HG03139 (cell line): ENCODE measurements around the gene PLEKHD1.

Experiments
- ATAC-seq: cut with Tn5 transposase; IDR thresholded peaks from one replicate; pipeline ENCODE4 v1.9.1; 2021; ENCODE audit not compliant: unreplicated experiment

PLEKHD1 gene

DNA sequence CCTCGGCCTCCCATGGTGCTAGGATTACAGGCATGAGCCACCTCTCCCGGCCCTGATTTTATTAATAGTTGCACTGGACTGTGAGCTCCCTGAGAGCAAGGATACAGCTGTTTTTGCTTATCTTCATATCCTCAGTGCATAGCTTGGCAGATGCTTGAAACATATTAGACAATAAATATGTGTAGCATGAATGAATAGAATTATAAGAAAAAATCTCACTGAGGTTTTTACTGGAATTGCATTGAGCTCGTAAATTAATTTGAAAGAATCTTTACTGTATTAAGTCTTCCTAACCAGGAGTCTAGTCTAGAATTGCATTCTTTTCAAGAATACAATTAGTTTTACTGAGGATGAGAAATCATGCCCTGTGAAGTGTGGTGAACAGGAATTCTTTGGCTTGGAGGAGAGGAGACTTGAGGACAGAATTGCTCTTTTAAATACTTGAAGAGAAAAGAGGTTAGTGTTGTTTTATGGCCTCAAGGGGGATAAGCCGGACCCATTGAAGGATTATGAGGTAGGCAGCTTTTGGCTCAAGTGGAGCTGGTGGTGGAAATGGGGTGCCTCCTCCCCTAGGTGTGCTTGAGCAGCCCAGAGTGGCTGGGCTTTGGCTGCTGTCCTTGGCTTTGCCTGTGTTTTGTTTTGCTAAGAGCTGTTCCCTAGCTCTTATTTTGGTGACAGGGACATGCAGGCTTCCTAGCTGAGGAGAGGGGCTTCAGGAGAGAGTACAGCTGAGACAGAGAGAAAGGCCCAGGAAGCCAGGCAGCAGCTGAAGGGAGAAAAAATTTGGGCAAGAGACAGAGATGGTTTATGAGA, 34.0 kb downstream of the PLEKHD1 start:
- no peak for ATAC-seq

DNA sequence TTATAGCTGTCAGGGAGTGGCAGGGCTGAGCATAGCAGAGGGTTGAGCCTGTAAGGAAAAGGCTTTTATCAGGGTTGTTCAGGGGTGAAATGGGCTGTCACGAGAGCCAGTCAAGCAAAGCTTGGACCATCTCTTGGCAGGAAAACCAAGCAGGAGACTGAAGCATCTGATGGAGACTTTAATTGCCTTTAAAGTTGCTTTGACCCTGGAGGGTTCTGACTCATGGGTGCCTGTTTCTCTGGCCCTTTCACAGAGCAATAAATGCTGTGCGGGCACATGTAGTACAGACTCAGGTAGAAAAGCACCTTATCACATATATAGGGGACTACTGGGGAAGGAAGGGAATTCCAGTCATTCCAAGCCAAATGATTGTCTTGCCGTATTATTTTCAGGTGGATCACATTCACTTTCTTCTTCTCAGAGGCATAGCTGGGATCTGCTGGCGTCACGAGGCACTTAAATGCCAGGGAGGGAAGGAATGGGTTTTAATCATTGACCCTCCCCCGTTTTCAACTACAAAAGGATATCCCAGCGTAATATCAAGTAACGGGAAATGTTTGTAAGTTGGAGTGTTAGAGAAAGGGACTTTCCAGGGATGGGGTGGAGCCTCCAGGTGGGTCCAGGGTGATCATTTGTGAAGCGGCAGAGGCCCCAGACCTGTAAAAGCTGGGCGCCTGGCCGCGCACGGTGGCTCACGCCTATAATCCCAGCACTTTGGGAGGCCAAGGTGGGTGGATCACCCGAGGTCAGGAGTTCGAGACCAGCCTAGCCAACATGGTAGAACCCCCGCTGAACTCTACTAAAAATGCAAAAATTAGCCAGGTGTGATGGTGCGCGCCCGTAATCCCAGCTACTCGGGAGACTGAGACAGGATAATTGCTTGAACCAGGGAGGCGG, 34.9 kb downstream of the PLEKHD1 start:
- ATAC-seq, result no peak

DNA sequence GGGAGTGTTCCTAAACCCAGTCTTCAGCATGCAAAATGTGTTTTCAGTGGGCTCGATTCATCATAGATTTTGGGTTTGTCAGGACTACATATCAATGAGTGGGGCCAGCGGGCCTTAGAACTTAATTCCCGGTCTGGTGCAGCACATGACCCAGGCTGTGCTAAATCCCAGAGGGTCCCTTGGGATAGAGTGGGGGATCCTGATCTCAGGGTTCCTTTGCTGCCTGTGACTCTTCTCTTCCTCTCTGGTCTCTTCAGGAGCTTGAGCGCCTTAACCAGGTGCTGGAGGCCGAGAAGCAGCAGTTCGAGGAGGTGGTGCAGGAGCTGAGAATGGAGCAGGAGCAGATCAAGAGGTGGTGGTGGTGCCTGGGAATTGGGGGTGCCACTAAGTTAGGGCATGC, 37.5 kb downstream of the PLEKHD1 start:
- ATAC-seq, result no peak

DNA sequence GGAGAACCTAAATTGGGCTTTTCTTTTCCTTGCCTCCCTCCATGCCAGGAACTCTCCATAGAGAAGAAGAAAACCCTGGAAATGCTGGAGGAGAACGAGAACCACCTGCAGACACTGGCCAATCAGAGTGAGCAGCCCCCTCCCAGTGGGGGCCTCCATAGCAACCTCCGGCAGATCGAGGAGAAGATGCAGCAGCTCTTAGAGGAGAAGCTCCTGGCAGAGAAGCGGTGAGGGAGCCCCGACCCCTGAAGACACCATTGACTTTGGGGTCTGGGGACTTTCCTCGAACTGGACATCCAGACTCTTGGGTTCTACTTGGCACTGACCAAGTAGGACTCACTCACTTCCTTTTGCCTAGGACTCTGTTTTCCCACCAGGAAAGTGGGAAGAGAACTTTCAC, 41.4 kb downstream of the PLEKHD1 start:
- no peak for ATAC-seq

DNA sequence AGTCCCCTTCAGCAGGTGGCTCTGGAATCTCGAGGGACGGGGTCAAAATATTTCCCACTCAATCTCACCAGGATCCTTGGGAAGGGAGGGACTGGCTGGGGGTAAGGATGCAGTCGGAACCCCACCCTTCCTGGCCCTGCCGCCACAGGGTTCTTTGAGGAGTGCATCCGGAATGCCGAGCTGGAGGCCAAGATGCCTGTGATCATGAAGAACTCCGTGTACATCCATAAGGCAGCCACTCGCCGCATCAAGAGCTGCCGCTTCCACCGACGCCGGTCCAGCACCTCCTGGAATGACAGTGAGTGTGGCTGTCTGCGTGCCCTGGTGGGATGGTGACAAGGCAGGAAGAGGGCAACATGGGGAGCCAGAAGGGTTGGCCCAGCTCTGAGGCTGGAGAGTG, 43.1 kb downstream of the PLEKHD1 start:
- no peak for ATAC-seq

DNA sequence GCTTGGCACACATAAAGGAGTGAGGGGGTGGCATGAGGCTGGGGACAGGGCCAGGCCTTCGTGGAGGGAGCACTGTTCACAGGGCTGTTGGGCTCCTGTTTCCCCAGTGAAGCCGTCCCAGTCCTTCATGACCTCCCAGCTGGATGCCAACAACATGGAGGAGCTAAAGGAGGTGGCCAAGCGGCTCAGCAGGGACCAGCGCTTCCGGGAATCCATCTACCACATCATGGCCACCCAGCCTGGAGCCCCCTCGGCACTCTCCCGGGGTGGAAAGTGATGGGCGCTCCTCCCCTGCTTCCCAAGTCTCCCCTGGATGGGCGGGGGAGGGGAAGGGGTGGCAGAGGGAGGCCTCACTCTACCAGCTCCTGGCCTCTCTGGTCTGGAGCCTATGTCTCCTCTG, 43.6 kb downstream of the PLEKHD1 start:
- no peak for ATAC-seq

DNA sequence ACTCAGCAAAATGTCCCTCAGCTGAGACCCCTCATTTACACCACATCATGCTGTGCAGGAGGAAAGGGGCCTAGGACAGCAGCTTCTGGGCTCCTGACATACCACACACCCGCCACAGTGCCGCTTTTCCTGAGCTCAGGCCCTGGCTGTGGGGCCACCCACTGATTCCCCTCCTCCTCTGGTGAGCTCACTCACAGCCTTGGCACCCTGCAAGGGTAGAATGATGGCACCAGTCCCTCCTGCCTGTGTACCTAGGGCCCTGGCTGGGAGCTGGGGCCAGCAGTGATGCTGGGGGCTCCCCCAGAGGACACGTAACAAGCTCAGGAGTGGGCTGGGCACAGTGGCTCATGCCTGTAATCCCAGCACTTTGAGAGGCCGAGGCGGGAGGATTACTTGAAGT, 44.4 kb downstream of the PLEKHD1 start:
- no peak for ATAC-seq

DNA sequence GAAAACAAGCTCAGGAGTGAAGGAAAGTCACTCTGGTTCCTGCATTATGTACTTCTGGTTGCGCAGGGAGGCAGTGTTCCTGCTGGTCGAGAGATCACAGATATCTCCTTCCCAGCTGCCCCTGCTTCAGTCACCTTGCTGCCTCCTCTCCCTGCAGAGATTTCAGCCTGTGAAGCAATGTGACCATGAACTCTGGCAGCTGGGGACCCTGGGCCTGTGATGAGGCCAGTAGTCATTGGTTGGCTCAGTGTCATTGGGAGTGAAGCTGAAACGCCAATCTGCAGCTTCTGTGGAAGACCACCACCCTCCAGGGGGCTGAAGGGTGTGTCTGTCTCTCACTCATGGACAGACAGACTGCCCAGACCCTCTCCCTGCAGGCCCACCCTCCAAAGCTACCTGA, 45.0 kb downstream of the PLEKHD1 start:
- ATAC-seq, result no peak

DNA sequence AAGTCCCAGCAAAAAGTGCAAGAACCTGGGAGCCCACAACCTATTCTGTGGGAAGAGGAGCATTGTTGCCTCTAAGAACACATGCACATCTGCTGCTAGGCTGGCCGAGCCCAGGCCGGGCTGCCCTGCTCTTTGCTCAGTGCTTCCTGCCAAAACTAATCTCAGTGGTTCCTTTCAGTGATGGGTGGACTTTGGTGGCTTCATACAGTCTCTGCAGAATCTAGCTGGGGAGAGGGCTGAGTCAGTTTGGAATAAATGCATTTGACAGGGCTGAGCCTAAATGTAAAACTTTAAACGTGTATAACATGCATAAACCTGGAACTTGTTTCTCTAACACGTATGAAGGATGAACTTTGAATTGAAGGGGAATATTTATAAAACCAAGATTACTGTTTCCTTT, 45.6 kb downstream of the PLEKHD1 start:
- no peak for ATAC-seq

DNA sequence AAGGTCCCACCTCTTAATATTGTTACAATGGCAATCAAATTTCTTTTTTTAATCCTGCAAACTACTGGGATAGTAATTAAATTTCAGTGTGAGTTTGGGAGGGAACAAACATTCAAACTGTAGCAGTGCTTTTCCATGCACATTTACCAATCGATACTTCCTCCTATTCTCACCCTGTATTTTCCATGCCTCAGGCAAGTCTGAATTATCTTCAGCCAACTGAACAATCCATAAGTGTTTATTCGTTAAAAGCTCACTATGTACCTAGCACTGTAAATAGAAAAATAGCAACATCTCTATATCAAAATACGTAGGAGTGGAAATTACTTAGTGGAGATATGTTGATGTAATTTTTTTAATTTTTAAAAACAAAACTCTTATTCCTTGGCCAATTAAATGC, 46.6 kb downstream of the PLEKHD1 start:
- ATAC-seq, result no peak

DNA sequence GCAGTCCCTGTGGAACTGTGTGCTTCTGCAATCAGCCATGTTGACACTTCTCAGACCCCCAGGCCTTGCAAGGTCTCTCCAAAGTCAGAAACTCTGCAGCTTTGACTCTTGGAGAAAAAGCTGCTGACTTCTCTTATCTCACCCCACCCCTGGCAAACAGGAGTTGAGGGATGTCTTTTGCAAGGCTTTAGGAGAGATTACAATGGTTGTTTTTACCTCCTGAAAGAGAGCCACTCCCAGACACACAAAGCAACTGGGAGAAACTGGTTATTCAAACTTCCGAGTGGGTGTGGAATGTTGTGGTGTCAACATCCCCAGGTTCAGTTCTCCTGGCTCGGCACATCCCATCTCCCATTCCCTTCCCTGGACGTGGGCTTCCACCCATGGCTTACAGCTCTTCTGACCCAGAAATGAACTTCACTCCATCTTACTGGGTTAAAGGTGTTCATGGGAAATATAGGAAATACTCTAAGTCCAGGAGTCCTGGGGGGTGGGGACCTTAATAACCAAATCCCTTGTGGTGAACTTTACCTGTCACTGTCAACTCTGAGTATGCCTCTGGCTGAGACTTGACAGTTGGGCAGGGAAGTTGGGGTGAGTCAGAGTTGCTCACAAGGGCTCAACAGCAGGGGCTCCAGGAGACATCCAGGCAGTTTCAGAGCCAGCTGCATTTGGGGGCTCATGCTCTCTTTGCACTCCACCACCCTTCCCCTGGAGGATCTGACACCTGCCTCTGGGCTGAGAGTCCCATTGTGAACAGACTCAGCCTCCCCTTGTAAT, 48.2 kb downstream of the PLEKHD1 start:
- ATAC-seq, result no peak

DNA sequence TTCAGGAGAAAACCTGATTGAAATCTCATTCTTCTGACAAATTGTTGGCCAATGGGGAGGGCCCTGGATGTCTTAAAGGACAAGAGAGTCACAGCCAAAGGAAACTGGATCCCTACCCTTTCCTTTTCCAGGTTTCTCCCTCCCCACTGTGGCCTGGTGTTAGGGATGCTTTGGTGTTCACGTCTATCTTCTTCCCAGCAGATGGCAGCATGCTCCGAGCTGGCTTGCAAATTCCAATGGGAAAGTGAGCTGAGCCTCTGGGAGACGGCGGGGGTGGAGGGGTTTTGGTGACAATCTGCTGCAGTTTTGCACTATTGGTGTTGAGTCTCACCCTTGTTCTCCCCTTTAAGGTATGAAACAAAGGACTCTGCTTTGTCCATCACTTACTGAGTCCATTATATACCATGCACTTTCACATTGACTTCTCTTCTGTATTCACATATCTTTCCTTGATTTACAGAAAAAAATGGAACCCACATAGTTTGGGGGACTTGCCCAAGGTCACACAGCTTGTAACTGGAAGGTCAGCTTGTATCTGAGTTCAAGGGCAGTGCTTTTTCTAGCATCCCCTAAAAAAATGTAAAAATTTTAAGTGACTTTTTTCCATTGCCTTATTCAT, 50.8 kb downstream of the PLEKHD1 start:
- no peak for ATAC-seq

DNA sequence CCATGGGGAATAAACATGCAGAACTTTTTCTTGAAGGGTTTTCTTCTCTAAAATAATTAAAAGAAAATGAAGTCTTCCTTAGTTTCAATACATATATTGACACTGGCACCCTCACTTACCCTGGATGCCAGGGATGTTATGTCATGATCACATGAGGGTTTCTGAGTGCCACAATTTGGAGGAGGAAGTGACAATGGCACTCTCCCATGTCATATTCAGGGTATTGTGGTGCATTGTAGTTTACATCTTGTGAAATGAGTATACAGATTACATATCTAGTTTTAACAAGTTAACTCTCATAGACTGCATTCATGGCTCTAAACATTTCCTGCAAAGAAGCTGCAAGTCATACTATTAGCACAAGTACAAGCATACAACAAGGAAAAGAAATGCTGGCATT, 52.4 kb downstream of the PLEKHD1 start:
- no peak for ATAC-seq

DNA sequence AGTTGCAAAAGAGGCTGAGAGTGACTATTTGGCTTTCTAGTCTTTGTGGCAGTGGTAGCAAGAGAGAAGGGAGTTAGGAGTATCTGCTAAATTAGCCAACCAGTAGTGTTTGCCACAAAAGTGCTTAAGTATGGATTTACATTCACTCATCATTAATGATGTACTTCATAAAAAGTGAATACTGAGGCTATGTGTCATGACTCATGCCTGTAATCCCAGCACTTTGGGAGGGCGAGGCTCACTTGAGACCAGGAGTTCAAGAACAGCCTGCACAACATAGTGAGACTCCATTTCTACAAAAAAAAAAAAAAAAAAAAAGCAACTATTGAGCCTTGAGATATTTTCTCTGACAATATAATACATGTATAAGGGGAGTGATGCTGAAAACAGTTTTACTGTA, 53.4 kb downstream of the PLEKHD1 start:
- ATAC-seq, result no peak

DNA sequence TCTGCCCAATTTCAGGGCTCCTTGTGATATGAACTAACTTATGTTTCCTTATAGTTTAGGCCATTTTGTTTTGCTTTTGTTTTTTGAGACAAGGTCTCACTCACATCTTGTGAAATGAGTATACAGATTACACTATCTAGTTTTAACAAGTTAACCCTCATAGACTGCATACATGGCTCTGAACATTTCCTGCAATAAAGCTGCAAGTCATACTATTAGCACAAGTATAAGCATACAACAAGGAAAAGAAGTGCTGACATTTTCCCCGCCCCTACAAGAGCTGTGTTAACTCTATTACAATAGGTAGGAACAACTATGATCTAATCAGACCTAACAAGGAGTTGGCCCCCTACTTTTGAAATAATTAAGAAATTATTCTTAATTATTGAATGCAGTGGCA, 54.2 kb downstream of the PLEKHD1 start:
- no peak for ATAC-seq

DNA sequence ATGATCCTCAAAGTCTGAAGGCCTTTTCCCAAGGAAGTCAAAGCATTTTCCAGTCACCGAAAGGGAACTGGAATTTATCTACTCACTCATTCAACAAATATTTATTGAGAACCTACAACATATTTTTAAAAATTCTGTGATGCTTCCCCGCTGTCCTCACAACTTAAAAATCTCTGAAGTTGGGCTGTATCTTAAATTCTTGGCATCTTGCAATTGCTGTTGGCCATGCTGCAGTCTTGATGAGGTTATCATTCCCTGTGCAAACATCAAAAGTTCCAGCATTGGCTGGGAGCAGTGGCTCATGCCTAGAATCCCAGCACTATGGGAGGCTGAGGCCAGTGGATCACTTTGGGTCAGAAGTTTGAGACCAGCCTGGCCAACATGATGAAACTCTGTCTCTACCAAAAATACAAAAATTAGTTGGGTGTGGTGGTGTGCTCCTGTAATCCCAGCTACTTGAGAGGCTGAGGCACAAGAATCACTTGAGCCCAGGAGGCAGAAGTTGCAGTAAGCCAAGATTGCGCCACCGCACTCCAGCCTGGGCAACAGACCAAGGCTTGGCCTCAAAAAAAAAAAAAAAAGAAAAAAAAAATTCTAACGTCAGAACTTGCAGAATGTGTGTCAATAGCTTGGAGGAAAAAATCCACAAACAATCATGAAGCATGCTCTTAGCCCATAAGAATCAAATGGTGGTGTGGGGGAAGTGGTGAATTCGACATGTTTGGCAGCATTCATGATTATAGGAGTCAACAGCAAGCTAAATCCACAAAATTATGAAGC, 55.3 kb downstream of the PLEKHD1 start:
- ATAC-seq, result no peak

DNA sequence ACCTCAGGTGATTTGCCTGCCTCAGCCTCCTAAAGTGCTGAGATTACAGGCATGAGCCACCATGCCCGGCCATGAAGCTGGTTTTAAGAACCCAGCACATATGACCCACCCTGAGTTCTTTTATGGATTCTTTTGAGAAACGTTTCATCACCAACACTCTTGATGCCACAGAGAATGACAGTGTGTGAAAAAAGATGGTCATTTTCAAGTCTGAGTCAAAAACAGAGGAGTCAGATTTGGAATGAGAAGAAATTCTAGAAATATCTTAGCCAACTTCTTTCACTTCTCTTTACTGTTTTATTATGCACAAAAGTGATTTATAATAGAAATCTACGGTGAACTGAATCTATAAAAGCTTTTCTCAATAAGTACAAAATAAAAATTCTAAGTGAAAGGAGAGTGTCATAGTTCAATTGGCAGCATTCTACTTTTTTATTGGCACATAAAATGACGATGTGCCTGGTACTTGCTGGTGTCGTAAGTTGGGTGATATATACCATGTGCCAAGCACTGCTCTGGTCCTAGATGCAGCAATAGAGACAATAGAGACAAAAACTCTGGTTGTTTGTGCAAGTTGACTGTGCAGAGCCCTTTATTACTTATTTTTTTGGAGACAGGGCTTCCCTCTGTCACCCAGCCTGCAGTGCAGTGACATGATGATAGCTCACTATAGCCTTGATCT, 56.3 kb downstream of the PLEKHD1 start:
- ATAC-seq, result no peak

DNA sequence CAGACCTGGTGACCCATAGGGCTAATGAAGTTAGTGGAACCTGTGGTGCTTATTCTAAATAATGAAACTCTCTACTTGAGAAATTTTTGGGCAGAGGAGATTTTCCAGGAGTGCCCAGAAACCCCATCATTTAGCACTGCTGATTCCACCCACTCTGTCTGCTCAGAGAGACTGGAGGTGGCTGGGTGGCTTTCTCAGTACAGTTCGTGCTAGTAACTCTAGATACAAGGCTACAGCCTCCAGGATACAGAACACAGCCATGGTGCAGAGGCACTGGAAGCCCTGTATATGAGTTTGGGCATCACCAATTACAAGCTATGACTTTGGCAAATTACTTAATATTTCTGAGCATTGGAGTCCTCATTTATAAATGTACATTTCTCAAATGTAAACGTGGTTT, 57.8 kb downstream of the PLEKHD1 start:
- no peak for ATAC-seq

DNA sequence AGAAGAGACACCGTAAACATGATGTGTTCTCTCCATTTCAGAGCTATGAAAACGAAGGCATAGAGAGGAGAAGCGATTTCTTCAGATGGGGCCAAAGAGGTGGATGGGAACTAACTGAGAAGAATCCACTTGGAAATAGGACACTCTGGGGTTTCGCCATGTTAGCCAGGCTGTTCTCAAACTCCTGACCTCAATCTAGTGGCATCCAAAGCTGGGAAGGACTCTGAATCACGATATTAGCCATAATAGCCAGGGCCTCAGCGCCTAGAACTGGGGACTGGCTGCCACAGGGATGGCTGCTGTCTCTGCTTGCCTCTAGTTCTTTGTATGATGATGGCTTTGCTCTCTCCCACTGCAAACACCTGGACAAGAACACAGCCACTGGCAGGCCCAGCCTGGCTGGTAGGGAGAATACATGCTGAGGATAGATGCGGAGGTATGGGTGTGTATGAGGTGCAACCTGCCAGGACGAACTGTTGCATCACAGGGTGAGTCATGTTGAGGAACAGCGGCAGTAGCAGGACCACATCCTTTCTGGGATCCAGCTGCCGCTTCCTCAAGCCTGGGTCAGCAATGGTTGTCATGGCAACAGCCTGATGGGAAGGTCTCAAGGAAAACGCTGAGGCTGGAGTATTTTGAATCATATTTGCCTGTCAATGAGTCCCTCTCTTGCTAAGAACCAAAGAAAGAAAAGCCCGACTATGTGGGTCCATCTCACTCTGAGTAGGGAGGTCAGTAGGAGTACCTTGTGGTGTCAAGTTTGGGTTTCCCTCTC, 59.0 kb downstream of the PLEKHD1 start:
- ATAC-seq, result no peak
